ENCODE results near the gene FAM221B.
A peak's percentile ranks its signal among the peaks of the same experiment; 100 is the strongest.

FAM221B gene

GRCh38 chr9:35829764-35830096 is 1.2 kb upstream of the FAM221B start:
- no peak for TF ChIP-seq CTCF (IDR thresholded peaks at IDR 0.05; ENCODE audit: low read depth, low read length)
- H3K4me3 ChIP-seq (ENCODE audit: low read depth, low read length) = peak overlapping the region; percentile 67

GRCh38 chr9:35829084-35829763 is 692 bp upstream of the FAM221B start, which contains the start of gene TMEM8B:
Gene TMEM8B (plus strand): TSS chr9:35829228. CDS start chr9:35829448, 220 bp downstream.
- peak within 1 kb of the TSS; percentile 67 for H3K4me3 ChIP-seq (ENCODE audit: low read depth, low read length)
- no peak for TF ChIP-seq CTCF (IDR thresholded peaks at IDR 0.05; ENCODE audit: low read depth, low read length)

GRCh38 chr9:35827486-35827885 is 1.0 kb downstream of the FAM221B start:
- no peak overlapping the region for H3K4me3 ChIP-seq (ENCODE audit: low read depth, low read length)
- no peak for TF ChIP-seq CTCF (IDR thresholded peaks at IDR 0.05; ENCODE audit: low read depth, low read length)

- peak; percentile 88 for TF ChIP-seq CTCF (IDR thresholded peaks at IDR 0.05; ENCODE audit: low read depth, low read length)
- no peak overlapping the region for H3K4me3 ChIP-seq (ENCODE audit: low read depth, low read length)
Observed at GRCh38 chr9:35826071-35826701, 2.3 kb downstream of the FAM221B start.

GRCh38 chr9:35822926-35823325 is 5.6 kb downstream of the FAM221B start:
- no peak overlapping the region for H3K4me3 ChIP-seq (ENCODE audit: low read depth, low read length)
- no peak for TF ChIP-seq CTCF (IDR thresholded peaks at IDR 0.05; ENCODE audit: low read depth, low read length)

GRCh38 chr9:35820076-35820475 is 8.5 kb downstream of the FAM221B start:
- TF ChIP-seq CTCF (IDR thresholded peaks at IDR 0.05; ENCODE audit: low read depth, low read length) = no peak
- H3K4me3 ChIP-seq (ENCODE audit: low read depth, low read length) = no peak overlapping the region

- H3K4me3 ChIP-seq (ENCODE audit: low read depth, low read length) = no peak overlapping the region
- TF ChIP-seq CTCF (IDR thresholded peaks at IDR 0.05; ENCODE audit: low read depth, low read length) = no peak
Observed at GRCh38 chr9:35818341-35818740, 10.2 kb downstream of the FAM221B start.
